SK-N-SH (cell line): ENCODE measurements around the gene STAB1. TPM values are rescaled to one million over a fixed set of nuclear protein-coding genes. Genes with fewer than 3 reads are reported as not detected.

Experiments
- CTCF ChIA-PET: fragments of 300-600, 350-600 bp; formaldehyde crosslinking; extraction: SDS; loops from one replicate; lab custom pipeline; 2021; lab: Yijun Ruan, JAX
- POLR2A ChIA-PET: fragments of 350-600 bp; sonication (Branson Sonifier 250); formaldehyde crosslinking; extraction: SDS; loops from one replicate; lab custom pipeline; 2020; ENCODE audit warnings: antibody characterized with exemption, inconsistent platforms; lab: Yijun Ruan, JAX
- DNase-seq: peaks from one replicate; pipeline ENCODE4 v3.0.0; 2012
- H2AFZ ChIP-seq: fragments of 200-600 bp; sonication (generic); 2 replicates; pipeline ENCODE4 v1.8.1; 2016; ENCODE audit warnings: antibody characterized with exemption, mild to moderate bottlenecking, low read depth
- H3F3A ChIP-seq: fragments of 200-600 bp; sonication (generic); replicated peaks from 2 replicates; pipeline ENCODE3; 2016; ENCODE audit warnings: antibody characterized with exemption, mild to moderate bottlenecking; ENCODE audit not compliant: insufficient read depth
- H3K27ac ChIP-seq, 2 experiments: fragments of 200-500 bp in 1 of 2; fragments of 200-600 bp in 1 of 2; sonication (Bioruptor generic) in 1 of 2; sonication (generic), shearing (Covaris generic) in 1 of 2; 2 replicates each; pipeline versions ENCODE4 v1.5.1 to v1.6.1; 2014 to 2016; ENCODE audit warnings: low read depth in 2 of 2, inconsistent platforms in 1 of 2, low read length in 1 of 2, mild to moderate bottlenecking in 1 of 2, mixed read lengths in 1 of 2
- H3K27me3 ChIP-seq: fragments of 200-600 bp; sonication (generic), shearing (Covaris generic); 2 replicates; pipeline ENCODE4 v1.6.1; 2016; ENCODE audit warnings: mixed run types; ENCODE audit not compliant: insufficient read depth
- H3K36me3 ChIP-seq, 2 experiments: fragments of 200-500 bp in 1 of 2; fragments of 200-600 bp in 1 of 2; sonication (Bioruptor generic) in 1 of 2; sonication (generic) in 1 of 2; replicated peaks in 1 of 2; 2 replicates each; pipeline versions ENCODE3 to v1.5.1; 2014 to 2016; ENCODE audit warnings: low read length in 1 of 2, mild to moderate bottlenecking in 1 of 2; ENCODE audit not compliant: insufficient read depth in 2 of 2, control insufficient read depth in 1 of 2
- H3K4me1 ChIP-seq, 2 experiments: fragments of 200-500 bp in 1 of 2; fragments of 200-600 bp in 1 of 2; sonication (Bioruptor generic) in 1 of 2; sonication (generic), shearing (Covaris generic) in 1 of 2; 2 replicates each; pipeline versions ENCODE4 v1.5.1 to v1.6.1; 2014 to 2016; ENCODE audit warnings: low read depth in 1 of 2, low read length in 1 of 2, mixed run types in 1 of 2; ENCODE audit not compliant: insufficient read depth in 2 of 2, control insufficient read depth in 1 of 2
- H3K4me2 ChIP-seq: fragments of 200-600 bp; sonication (generic), shearing (Covaris generic); 2 replicates; pipeline ENCODE4 v1.6.1; 2017; ENCODE audit warnings: mixed run types
- H3K4me3 ChIP-seq, 2 experiments: fragments of 200-500 bp in 1 of 2; fragments of 200-600 bp in 1 of 2; sonication (Bioruptor generic) in 1 of 2; sonication (generic), shearing (Covaris generic) in 1 of 2; 2 replicates each; pipeline versions ENCODE4 v1.5.1 to v1.8.1; 2014 to 2016; ENCODE audit warnings: low read depth in 2 of 2, inconsistent platforms in 1 of 2, low read length in 1 of 2, mild to moderate bottlenecking in 1 of 2, mixed read lengths in 1 of 2, moderate library complexity in 1 of 2
- H3K79me2 ChIP-seq: fragments of 200-600 bp; sonication (generic); 2 replicates; pipeline ENCODE4 v1.8.1; 2017; ENCODE audit warnings: mild to moderate bottlenecking; ENCODE audit not compliant: insufficient read depth
- H3K9ac ChIP-seq: fragments of 200-600 bp; sonication (generic); 2 replicates; pipeline ENCODE4 v1.6.1; 2017; ENCODE audit warnings: mixed run types
- H3K9me2 ChIP-seq: fragments of 200-600 bp; sonication (generic); 2 replicates; pipeline ENCODE4 v1.6.1; 2017; ENCODE audit warnings: mixed run types
- H3K9me3 ChIP-seq: fragments of 200-600 bp; sonication (generic); 2 replicates; pipeline ENCODE4 v1.6.1; 2017; ENCODE audit warnings: mixed run types, mild to moderate bottlenecking, moderate library complexity
- H4K20me1 ChIP-seq: fragments of 200-600 bp; sonication (generic); 2 replicates; pipeline ENCODE4 v1.6.1; 2017; ENCODE audit warnings: mild to moderate bottlenecking, mixed run types; ENCODE audit not compliant: insufficient read depth
- CTCF ChIP-seq: fragments of 200-600 bp; sonication (generic); IDR thresholded peaks from 2 replicates; pipeline ENCODE4 v1.6.1; 2017; ENCODE audit warnings: antibody characterized with exemption, mild to moderate bottlenecking, moderate library complexity
- GABPA ChIP-seq: IDR thresholded peaks from 2 replicates; pipeline ENCODE4 v1.4.0; 2012; ENCODE audit warnings: low read depth, mild to moderate bottlenecking
- JUND ChIP-seq: IDR thresholded peaks from 2 replicates; pipeline ENCODE4 v1.4.0; 2012
- MAX ChIP-seq: IDR thresholded peaks from 2 replicates; pipeline ENCODE4 v1.4.0; 2012; ENCODE audit warnings: low read depth
- MXI1 ChIP-seq: IDR thresholded peaks from 2 replicates; pipeline ENCODE4 v1.6.1; 2012; ENCODE audit warnings: mild to moderate bottlenecking, low read depth, low read length, improper control_type of control experiment
- PBX3 ChIP-seq: IDR thresholded peaks from 2 replicates; pipeline ENCODE4; 2012
- SMC3 ChIP-seq: IDR thresholded peaks from 2 replicates; pipeline ENCODE4 v1.6.1; 2012; ENCODE audit warnings: low read depth, low read length, improper control_type of control experiment
- TCF12 ChIP-seq: IDR thresholded peaks from 2 replicates; pipeline ENCODE4 v1.4.0; 2012
- ZBTB33 ChIP-seq: IDR thresholded peaks from 2 replicates; pipeline ENCODE4 v1.4.0; 2012; ENCODE audit warnings: low read depth, borderline replicate concordance
- WGBS: methylation state at CpG from one replicate; pipeline ENCODE4 v1.1.6; 2017; ENCODE audit warnings: low lambda C conversion rate; 5-methylcytosine and 5-hydroxymethylcytosine counted together
- polyA plus RNA-seq, 3 experiments: library from polyadenylated mRNA; depleted of rRNA; stranded (reverse); fragments of >200 nt; gene quantifications; 2 replicates each; pipeline ENCODE4 v1.2.3, GENCODE V29; 2012

Gene STAB1
- polyA plus RNA-seq, 1 of the 3 experiments (the other 2 are of a cell fraction) = 0.05 TPM

GRCh38 chr3:52555056-52555455 is 59.9 kb downstream of the STAB1 start:
- Histone ChIP-seq H3K36me3 (peaks cover 57 to 81% of the 10 kb centered on the region in 2 experiments), H3K9ac (no peak overlapping the region), H3K9me2 (no peaks in the 10 kb centered on the region), H3K27me3 (no peaks in the 10 kb centered on the region), H3K4me3 (no peak overlapping the region), H4K20me1 (0 out of 2 replicates have a peak, but pooled peaks cover 4% of the 10 kb centered on the region)
- ChIA-PET CTCF (interaction anchor here (0.8 to 1.6 kb wide), 5 partner anchors 9 to 108 kb away, joined by 3 to 4 read pairs (median 3); no protein-coding TSS in a partner anchor), POLR2A (no interaction called here)
- DNase-seq = no peak
- no peak for TF ChIP-seq CTCF
- no peak for TF ChIP-seq SMC3
- TF ChIP-seq ZBTB33 = no peak
- no peak for TF ChIP-seq MAX
- no peak for TF ChIP-seq GABPA
- TF ChIP-seq, all 33 proteins: peak for 0
- Histone ChIP-seq H3K9me3 (no peaks in the 10 kb centered on the region), H3K27ac (peak overlapping the region; percentile 6 to 53; a peak in 3 of 4 replicates), H3K79me2 (no peaks in the 10 kb centered on the region), H3K4me2 (no peak overlapping the region), H3K4me1 (peaks cover 0 to 7% of the 10 kb centered on the region in 2 experiments; a peak in 2 of 4 replicates), H2AFZ (no peak overlapping the region), H3F3A (no peaks in the 10 kb centered on the region)
- WGBS = 100% methylated on average over 1 of the region's 1 CpG

- no peak for DNase-seq
- Histone ChIP-seq H3K4me2 (no peak overlapping the region), H3K4me1 (peaks cover 7 to 8% of the 10 kb centered on the region in 2 experiments; a peak in 2 of 4 replicates), H3F3A (peaks cover 7% of the 10 kb centered on the region), H3K27me3 (no peaks in the 10 kb centered on the region), H4K20me1 (0 out of 2 replicates have a peak, but pooled peaks cover 4% of the 10 kb centered on the region), H3K4me3 (no peak overlapping the region), H2AFZ (no peak overlapping the region), H3K36me3 (peaks cover 61 to 79% of the 10 kb centered on the region in 2 experiments), H3K9me2 (no peaks in the 10 kb centered on the region), H3K79me2 (no peaks in the 10 kb centered on the region), H3K27ac (no peak overlapping the region; a peak in 2 of 4 replicates), H3K9me3 (no peaks in the 10 kb centered on the region), H3K9ac (no peak overlapping the region)
- ChIA-PET POLR2A (interaction anchor here (0.7 kb wide), 1 partner anchor 77 kb away, joined by 3 read pairs; no protein-coding TSS in a partner anchor), CTCF (interaction anchor here (0.9 kb wide), 1 partner anchor 85 kb away, joined by 3 read pairs; no protein-coding TSS in a partner anchor)
- no peak for TF ChIP-seq PBX3
- no peak for TF ChIP-seq MXI1
- TF ChIP-seq JUND = no peak
- TF ChIP-seq TCF12 = no peak
- WGBS = 93% methylated on average over 9 of the region's 9 CpGs
Measured at GRCh38 chr3:52557011-52557960, 62.1 kb downstream of the STAB1 start.
